Endometrial microvascular endothelial cells (primary cell): Measurements from ENCODE around the gene PLIN1. TPM values are rescaled to one million over a fixed set of nuclear protein-coding genes. Genes with fewer than 3 reads are reported as not detected.
"Not testable (repeated sequence)": the region's sequence is repeated elsewhere in the genome, so short reads cannot be mapped to it uniquely, and the experiment has no call there.

Experiments
- in situ Hi-C: cut with HindIII; loops from 2 replicates; pipeline ENCODE4 v1.10.0; 2017; ENCODE audit warnings: low sequenced_read_pairs, low pct_unique_long_range_greater_than_20kb; ENCODE audit errors: inconsistent ontology term
- total RNA-seq: library from RNA; depleted of rRNA; stranded (reverse); fragments of >200 nt; gene quantifications from one replicate; pipeline ENCODE4 v1.2.3, GENCODE V29; 2015; ENCODE audit errors: inconsistent ontology term

Gene PLIN1
- total RNA-seq: 0.19 TPM

GRCh38 chr15:89679212-89679611 lies at the start of gene PLIN1:
Gene PLIN1 (minus strand): TSS chr15:89679367. CDS start chr15:89677489, 1,878 bp downstream.
- in situ Hi-C loops: no loop called here

GRCh38 chr15:89728254-89728653 lies 49.1 kb upstream of the PLIN1 start:
- in situ Hi-C loops: no loop called here

- in situ Hi-C loops: no loop called here
Measured at GRCh38 chr15:89725064-89725463, 45.9 kb upstream of the PLIN1 start.

- in situ Hi-C loops: no loop called here
Measured at GRCh38 chr15:89724621-89725020, 45.5 kb upstream of the PLIN1 start.

- in situ Hi-C loops: no loop called here
Measured at GRCh38 chr15:89723031-89723430, 43.9 kb upstream of the PLIN1 start.

- in situ Hi-C loops: no loop called here
Measured at GRCh38 chr15:89714775-89715174, 35.6 kb upstream of the PLIN1 start.

GRCh38 chr15:89707577-89707976 lies 28.4 kb upstream of the PLIN1 start:
- in situ Hi-C loops: no loop called here

GRCh38 chr15:89704411-89704810 lies 25.2 kb upstream of the PLIN1 start:
- in situ Hi-C loops: no loop called here

GRCh38 chr15:89695198-89695597 lies 16.0 kb upstream of the PLIN1 start:
- in situ Hi-C loops: no loop called here

- in situ Hi-C loops: no loop called here
Measured at GRCh38 chr15:89693696-89694095, 14.5 kb upstream of the PLIN1 start.

GRCh38 chr15:89693091-89693490 lies 13.9 kb upstream of the PLIN1 start:
- in situ Hi-C loops: no loop called here

- in situ Hi-C loops: no loop called here
Measured at GRCh38 chr15:89690276-89691218, 11.4 kb upstream of the PLIN1 start, which contains the start of the genes PEX11A and WDR93. Gene PEX11A (minus strand): TSS chr15:89690754. CDS start chr15:89690632, 122 bp downstream. Gene WDR93 (plus strand): TSS chr15:89690811. CDS start chr15:89701747, 10,936 bp downstream.

- in situ Hi-C loops: not testable (repeated sequence)
Measured at GRCh38 chr15:89689930-89690275, 10.7 kb upstream of the PLIN1 start.

- in situ Hi-C loops: no loop called here
Measured at GRCh38 chr15:89686522-89686921, 7.4 kb upstream of the PLIN1 start.

GRCh38 chr15:89685995-89686394 lies 6.8 kb upstream of the PLIN1 start:
- in situ Hi-C loops: no loop called here

- in situ Hi-C loops: no loop called here
Measured at GRCh38 chr15:89681146-89681545, 2.0 kb upstream of the PLIN1 start.

- in situ Hi-C loops: no loop called here
Measured at GRCh38 chr15:89680282-89680873, 1.2 kb upstream of the PLIN1 start.

- in situ Hi-C loops: no loop called here
Measured at GRCh38 chr15:89677381-89677780, 1.8 kb downstream of the PLIN1 start.

GRCh38 chr15:89675606-89676005 lies 3.6 kb downstream of the PLIN1 start:
- in situ Hi-C loops: no loop called here

- in situ Hi-C loops: no loop called here
Measured at GRCh38 chr15:89674526-89674925, 4.6 kb downstream of the PLIN1 start.
